Lower leg skin (tissue), 4 donors: Measurements from ENCODE around the gene TNFAIP2. TPM values are rescaled to one million over a fixed set of nuclear protein-coding genes. Genes with fewer than 3 reads are reported as not detected.

Source experiments
- DNase-seq, 2 donors: peaks; one replicate each; pipeline ENCODE4 v3.0.0-alpha.2; 2019; ENCODE audit warnings: low spot score in 2 of 2
- H3K4me3 ChIP-seq: fragments of 200-600 bp; sonication (generic); 2 replicates; pipeline ENCODE4 v1.5.1; 2017; ENCODE audit warnings: mild to moderate bottlenecking, low read depth; ENCODE audit not compliant: poor library complexity, severe bottlenecking
- CTCF ChIP-seq, 3 donors: fragments of 450-650 bp; IDR thresholded peaks; one replicate each; pipeline ENCODE4 v1.5.1; 2016; ENCODE audit warnings: antibody characterized with exemption in 3 of 3, mild to moderate bottlenecking in 3 of 3, moderate library complexity in 2 of 3
- POLR2A ChIP-seq, 2 donors: fragments of 450-650 bp; IDR thresholded peaks; one replicate each; pipeline ENCODE4 v1.6.1; 2016 to 2017; ENCODE audit warnings: antibody characterized with exemption in 2 of 2, mild to moderate bottlenecking in 1 of 2, moderate library complexity in 1 of 2
- WGBS, 2 donors: methylation state at CpG; one replicate each; pipeline ENCODE4 v1.1.5; 2018; 5-methylcytosine and 5-hydroxymethylcytosine counted together
- intact Hi-C: fragments of 100-400 bp; cut with DNase I; formaldehyde crosslinking; loops from one replicate; pipeline ENCODE4 v1.15.0; 2023; ENCODE audit warnings: low total_unique reads
- total RNA-seq, 4 donors: library from RNA; depleted of rRNA; stranded (reverse); fragments of >200 nt; gene quantifications; one replicate each; pipeline ENCODE4 v1.1.0, GENCODE V29; 2016

Gene TNFAIP2
- total RNA-seq, 4 donors from 2014 or later: 8.2 to 33.6 (median 20.3) TPM

- 66 to 73% methylated on average over 9 of the region's 9 CpGs for WGBS, 2 donors
- intact Hi-C loops: loop anchor here (5.0 kb wide), 1 partner anchor 1484 kb away; no protein-coding TSS in a partner anchor
- DNase-seq: no peak
- H3K4me3 ChIP-seq: no peak overlapping the region
- no peak for TF ChIP-seq POLR2A (IDR thresholded peaks at IDR 0.05)
- TF ChIP-seq CTCF (IDR thresholded peaks at IDR 0.05): no peak
Measured at GRCh38 chr14:103155826-103156394, 32.6 kb downstream of the TNFAIP2 start.

- no peak for TF ChIP-seq CTCF (IDR thresholded peaks at IDR 0.05)
- TF ChIP-seq POLR2A (IDR thresholded peaks at IDR 0.05): no peak
- DNase-seq: no peak
- WGBS, 2 donors: 71% methylated on average over 13 to 19 of the region's 21 CpGs
- no peak overlapping the region for H3K4me3 ChIP-seq
- intact Hi-C loops: loop anchor here (5.0 kb wide), 1 partner anchor 1485 kb away; no protein-coding TSS in a partner anchor
Measured at GRCh38 chr14:103156651-103157378, 33.6 kb downstream of the TNFAIP2 start.

DNA sequence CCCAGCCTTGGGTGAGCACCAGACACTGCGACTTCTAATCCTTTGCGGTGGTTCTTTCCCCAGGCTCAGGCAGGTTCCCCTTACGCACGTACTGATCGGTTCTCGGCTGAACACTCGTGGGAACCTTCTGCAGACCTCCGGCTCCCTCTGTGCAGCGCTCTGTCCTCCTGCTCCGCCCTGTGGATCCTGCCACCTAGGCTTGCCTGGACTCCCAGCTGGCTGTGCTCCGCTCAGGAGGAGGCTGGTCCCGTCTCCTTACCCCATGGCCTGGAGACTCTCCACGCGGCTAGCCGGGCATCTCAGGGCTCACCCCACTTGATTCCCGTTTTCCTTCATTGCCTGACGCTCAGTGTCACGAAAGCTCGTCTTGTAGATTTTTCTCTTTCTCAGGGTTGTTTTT, 34.7 kb downstream of the TNFAIP2 start:
- TF ChIP-seq CTCF (IDR thresholded peaks at IDR 0.05) (no peak), POLR2A (IDR thresholded peaks at IDR 0.05) (no peak)
- intact Hi-C loops: loop anchor here (5.0 kb wide), 1 partner anchor 1486 kb away; no protein-coding TSS in a partner anchor
- no peak for DNase-seq
- 81 to 85% methylated on average over 19 of the region's 19 CpGs for WGBS, 2 donors
- no peak overlapping the region for H3K4me3 ChIP-seq

- WGBS, 2 donors: 6 to 19% methylated on average over 1 of the region's 1 CpG
- H3K4me3 ChIP-seq: no peak overlapping the region
- intact Hi-C loops: loop anchor here (5.0 kb wide), 1 partner anchor 1486 kb away; no protein-coding TSS in a partner anchor
- DNase-seq: peak in 1 of 2 donors; percentile 37
- no peak for TF ChIP-seq CTCF (IDR thresholded peaks at IDR 0.05)
- TF ChIP-seq POLR2A (IDR thresholded peaks at IDR 0.05): no peak
Measured at GRCh38 chr14:103158688-103159087, 35.4 kb downstream of the TNFAIP2 start.

GRCh38 chr14:103160321-103161053, 37.2 kb downstream of the TNFAIP2 start:
- H3K4me3 ChIP-seq: no peak overlapping the region
- intact Hi-C loops: no loop called here
- 78% methylated on average over 13 of the region's 13 CpGs for WGBS, 2 donors
- peak in 1 of 2 donors; percentile 79 for DNase-seq
- TF ChIP-seq POLR2A (IDR thresholded peaks at IDR 0.05) (no peak), CTCF (IDR thresholded peaks at IDR 0.05) (no peak)
